Fibroblast of peridontal ligament (primary cell): ENCODE results near the gene HTR1D.

Experiments
- DNase-seq: peaks from one replicate; pipeline ENCODE4 v3.0.0-alpha.2; 2010; ENCODE audit errors: extremely low read depth

HTR1D gene

GRCh38 chr1:23184212-23184934, 32.9 kb downstream of the HTR1D start:
- peak; percentile 59 for DNase-seq

GRCh38 chr1:23179862-23180261, 37.4 kb downstream of the HTR1D start:
- no peak for DNase-seq

DNA sequence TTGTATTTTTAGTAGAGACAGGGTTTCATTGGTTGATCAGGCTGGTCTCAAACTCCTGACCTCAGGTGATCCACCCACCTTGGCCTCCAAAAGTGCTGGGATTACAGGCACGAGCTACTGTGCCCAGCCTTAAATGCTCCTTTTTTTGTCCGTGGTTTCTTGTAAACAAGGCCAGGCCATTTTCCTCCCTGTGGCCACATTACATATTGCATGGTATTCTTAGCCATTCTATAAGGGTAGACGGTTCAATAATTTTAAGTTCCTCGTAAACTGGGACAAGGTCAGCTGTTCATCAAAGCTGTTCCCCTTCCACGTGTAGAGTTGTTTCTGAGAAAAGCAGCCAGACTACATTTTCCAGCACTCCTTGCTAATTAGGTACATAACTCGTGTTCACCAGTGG, 38.4 kb downstream of the HTR1D start:
- peak; percentile 50 for DNase-seq

DNA sequence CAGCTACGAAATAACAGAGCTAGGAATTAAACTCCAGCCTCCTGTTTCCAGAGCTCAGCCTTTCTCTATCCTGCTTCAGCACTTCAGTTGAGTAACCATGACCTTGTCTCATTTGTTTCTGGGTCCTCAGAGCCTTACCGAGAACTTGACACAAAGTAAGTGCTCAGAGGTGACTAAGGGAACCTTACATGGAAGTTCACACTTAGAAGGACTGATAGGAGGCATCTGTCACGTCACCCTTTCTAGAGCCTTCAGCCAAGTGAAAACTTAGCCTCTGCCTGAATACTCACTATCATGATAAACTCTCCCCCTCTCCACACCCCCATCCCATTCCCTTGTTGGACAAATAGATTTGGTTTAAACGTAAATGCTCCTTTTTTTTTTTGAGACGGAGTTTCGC, 38.9 kb downstream of the HTR1D start:
- no peak for DNase-seq

GRCh38 chr1:23177438-23178380, 39.6 kb downstream of the HTR1D start:
- peak; percentile 59 for DNase-seq

DNA sequence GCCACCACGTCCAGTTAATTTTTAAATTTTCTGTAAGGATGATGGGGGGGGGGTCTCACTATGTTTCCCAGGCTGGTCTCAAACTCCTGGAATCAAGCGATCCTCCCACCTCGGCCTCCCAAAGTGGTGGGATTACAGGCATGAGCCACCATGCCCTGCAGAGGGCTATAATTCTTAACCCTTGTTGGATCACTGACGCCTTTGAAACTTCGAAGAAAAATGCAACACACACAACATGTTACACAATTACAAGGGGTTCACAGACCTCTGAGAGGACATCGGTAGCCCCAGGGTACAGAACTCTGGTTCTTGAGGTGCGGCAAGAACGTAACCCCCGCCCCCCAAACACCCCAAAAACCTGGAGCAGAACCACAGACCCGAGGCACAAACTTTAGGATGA, 40.3 kb downstream of the HTR1D start:
- DNase-seq: no peak

DNA sequence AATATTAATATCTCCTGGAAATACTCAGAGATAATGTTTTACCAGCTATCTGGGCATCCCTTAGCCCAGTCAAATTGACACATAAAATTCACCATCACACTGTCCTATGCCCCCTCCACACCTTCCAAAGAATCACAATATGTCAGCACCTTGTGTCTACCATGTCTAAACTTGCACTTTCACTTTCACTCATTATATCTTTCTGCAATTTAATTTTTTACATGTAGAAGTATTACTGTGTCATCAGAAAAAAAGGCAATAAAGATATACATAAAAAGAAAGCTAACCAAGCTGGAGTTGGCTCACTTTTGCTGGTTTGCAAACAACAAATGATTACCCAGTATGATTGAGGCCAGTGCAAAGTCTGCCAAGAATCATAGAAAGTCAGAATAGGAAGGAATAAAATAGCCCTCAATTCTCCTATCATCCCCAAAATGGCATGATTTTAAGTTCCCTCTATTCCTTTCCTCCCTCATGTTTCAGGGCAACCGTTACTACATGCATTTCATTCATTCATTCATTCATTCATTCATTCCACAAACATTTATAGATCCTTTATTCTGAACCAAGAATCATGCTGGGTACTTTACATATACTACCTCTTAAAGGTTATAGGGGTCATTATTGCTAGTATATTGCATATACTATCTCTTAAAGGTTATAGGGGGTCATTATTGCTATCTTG, 42.7 kb downstream of the HTR1D start:
- peak; percentile 33 for DNase-seq

DNA sequence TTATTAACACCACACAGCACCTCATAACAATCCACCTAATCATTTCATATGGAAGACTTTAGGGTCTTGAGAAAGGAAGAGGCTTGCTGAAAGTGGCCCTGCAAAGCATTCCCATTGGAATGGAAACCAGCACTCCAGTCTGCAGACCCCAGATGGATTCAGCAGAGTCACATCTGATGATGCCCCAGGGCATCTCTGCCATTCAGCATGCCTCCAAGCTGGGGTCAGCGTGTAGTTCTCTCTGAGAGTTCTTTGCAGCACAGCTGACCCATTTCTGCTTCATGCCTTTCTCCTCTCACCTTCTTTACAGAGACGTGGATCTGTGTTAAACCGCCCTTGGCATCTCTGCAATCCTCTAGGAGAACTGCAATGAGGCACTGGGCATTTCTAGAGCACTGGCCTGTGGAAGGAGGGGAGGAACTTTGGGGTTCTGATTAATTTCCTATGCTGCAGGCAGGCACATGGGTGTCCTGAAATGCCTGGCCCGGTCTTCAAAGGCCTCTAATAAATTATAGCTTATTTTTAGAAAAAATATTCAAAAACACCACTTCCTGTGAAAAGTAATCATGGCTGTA, 46.0 kb downstream of the HTR1D start:
- no peak for DNase-seq

DNA sequence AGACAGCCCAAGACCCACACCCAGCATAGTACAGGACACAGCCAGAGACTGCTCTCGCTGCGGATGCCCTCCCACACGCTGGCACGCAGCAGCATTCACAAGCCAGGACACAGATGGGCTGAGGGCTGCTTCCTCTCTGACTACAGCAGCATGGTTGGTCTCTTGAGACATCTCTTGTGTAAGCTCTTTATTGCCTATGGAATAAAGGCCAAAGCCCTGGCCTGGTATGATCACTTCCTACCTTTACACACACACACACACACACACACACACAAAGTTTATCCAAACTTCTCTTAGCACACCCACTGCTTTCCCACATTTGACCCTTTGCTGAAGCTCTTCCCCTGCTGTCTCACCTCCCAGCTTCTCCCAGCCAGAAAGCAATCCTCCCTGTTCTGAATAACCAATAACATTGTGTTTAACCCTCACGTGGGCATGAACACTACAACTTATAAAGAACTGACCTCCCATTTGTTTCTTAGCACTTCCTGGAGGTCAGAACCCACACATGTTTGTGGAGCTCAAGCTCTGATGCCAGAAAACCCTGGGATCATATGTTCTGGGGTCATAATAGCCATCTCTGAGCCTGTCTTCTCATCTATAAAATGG, 47.5 kb downstream of the HTR1D start:
- peak; percentile 94 for DNase-seq

- no peak for DNase-seq
Measured at GRCh38 chr1:23169195-23169575, 48.1 kb downstream of the HTR1D start.

GRCh38 chr1:23168445-23169194, 48.7 kb downstream of the HTR1D start, which contains the start of gene LUZP1:
Gene LUZP1, minus strand, starts transcription at chr1:23168856.
- peak; percentile 89 for DNase-seq

DNA sequence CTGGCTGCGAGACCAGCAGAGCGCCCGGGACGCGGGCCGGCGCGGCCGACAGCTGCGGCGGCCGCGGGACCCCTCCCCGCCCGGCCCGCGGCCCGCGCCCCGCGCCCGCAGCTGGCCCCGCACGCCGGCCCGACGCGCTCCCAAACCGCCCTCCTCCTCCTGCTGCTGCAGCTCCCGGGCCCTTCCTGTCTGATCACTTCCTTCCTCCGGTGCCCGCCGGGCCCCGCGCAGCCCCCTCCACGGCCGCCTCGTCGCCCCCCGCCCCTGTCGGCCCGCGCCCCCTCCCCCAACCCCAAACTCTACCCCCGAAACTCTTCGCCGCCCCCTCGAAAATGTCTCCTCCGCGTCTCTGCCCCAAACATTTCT, 49.2 kb downstream of the HTR1D start:
- DNase-seq: no peak

DNA sequence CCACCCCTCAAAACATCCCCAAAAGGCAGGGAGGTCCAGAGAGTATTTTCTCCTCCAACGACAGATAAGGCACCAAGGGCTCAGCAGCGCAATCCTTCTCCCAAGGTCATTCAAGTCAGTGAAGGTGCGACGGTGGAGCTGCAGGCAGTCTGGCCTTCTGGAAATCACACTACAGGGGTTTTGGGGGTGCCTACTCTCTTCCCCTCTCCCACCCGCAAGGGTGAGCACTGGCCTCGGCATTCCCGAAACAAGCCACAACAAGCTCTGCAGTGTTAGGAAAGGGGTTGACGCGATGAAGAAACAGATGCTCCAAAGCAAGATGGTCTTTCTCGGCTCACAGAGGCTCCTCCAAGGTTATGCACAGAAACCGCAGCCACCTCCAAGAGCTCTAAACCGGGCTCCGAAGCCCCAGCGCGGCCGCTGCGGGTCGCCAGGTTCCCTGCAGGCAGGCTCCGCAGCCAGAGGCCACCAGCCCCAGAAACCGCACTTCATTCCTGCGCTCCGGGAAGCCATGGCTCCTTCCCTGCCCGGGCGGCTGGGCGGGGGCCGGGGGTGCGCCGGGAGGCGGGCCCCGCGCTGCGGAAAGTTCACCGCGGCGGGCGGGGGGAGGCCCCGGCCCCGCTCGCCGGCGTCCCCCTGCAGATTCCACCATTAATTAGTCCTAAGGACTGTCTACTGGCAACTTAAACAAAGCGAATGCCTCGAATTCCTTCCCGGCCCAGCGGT, 49.8 kb downstream of the HTR1D start:
- DNase-seq: peak; percentile 63

GRCh38 chr1:23166854-23167253, 50.4 kb downstream of the HTR1D start:
- DNase-seq: no peak

DNA sequence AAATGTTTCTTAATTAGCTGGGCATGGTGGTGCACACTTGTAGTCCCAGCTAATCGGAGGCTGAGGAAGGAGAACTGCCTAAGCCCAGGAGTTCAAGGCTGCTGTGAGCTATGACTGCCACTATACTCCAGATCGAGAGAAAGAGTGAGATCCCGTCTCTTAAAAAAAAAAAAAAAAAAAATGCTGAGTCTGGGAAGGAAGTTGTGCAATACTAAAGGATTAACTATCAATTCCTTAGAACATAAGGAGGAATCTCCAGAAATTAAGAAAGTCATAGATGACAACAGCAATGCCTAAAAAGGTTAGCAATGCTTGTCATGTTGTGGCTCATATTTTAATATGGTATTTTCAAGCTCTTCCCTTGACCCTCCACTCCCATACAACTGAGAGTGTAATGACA, 53.9 kb downstream of the HTR1D start:
- DNase-seq: no peak

DNA sequence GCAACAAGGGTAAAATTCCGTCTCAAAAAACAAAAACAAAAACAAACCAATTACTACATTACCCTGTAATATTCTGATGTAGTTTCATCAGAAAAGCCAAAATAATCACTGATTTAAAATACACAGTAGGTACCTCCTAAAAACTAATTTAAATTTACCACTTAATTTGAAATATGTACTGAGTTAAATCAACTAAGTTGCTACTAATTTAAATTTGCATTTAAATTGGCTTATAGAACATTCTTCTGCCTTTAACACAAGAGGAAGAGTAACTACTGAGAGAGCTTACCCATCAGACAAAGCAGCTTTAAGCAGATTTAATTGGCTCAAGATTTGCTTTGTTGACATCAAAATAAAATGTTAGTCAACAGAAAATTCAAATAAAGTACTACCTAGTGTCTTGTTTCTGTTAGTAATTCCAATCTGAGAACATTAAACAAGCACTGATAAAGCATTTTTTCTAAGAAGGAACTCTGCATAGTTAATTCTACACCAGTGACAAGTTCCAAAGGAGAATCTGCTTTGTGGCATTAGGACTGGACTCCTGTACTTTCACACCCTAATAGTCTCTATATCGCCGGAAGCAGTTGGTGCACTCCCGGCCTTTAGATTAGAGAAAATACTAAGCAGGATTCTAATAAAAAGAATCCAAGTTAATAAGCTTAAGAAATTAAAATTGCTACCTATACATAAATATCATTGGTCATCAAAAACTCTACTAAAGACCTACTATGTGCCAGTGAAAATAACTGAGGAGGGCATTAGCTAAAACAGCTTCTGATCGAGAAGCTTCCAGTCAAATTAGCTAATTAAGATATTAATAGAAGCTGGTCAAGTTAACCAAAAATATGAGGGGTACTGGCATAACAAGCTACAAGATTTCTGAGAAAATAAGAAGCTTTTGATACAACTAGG, 57.1 kb downstream of the HTR1D start:
- DNase-seq: no peak

DNA sequence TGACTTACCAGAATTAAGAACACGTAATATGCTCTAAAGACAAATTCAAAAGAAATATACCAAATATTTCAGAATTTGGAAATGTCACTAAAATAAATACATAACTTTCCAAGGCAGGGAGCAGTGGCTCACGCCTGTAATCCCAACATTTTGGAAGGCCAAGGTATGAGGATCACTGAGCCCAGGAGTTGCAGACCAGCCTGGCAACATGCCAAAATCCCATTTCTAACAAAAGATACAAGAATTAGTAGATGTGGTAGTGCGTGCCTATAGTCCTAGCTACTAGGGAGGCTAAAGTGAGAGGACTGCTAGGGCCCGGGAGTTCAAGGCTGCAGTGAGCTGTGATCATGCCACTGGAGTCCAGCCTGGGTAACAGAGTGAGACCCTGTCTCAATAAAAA, 60.4 kb downstream of the HTR1D start:
- DNase-seq: no peak

- DNase-seq: no peak
Measured at GRCh38 chr1:23152966-23153684, 64.2 kb downstream of the HTR1D start.

GRCh38 chr1:23150742-23151141, 66.6 kb downstream of the HTR1D start:
- DNase-seq: no peak
